IMR-90 (cell line): ENCODE data around the gene MADD. TPM values are rescaled to one million over a fixed set of nuclear protein-coding genes. Genes with fewer than 3 reads are reported as not detected.

Source experiments
- ATAC-seq: fragments of 200-7000 bp; cut with Tn5 transposase; 2 replicates; pipeline ENCODE4 v1.9.1; 2020; ENCODE audit warnings: low read depth, mild to moderate bottlenecking, moderate library complexity
- BruUV-seq: library from RNA; stranded (reverse); fragments of 400-500 nt; replicated peaks from 2 replicates; lab custom pipeline; 2021; lab: Mats Ljungman, UMichigan
- CTCF ChIA-PET: fragments of 300-600 bp; formaldehyde crosslinking; extraction: SDS; loops from one replicate; lab custom pipeline; 2021; ENCODE audit warnings: antibody characterized with exemption; lab: Yijun Ruan, JAX
- POLR2A ChIA-PET: fragments of 300-600 bp; sonication (Branson Sonifier 250); formaldehyde crosslinking; loops from one replicate; lab custom pipeline; 2022; ENCODE audit warnings: antibody characterized with exemption; ENCODE audit not compliant: unreplicated experiment; lab: Charles Lee
- DNase-seq: peaks from one replicate; pipeline ENCODE4 v3.0.0; 2013
- H2AFZ ChIP-seq: replicated peaks from 2 replicates; pipeline ENCODE3; 2013; ENCODE audit warnings: low read length, mild to moderate bottlenecking; ENCODE audit not compliant: poor library complexity
- H2AK5ac ChIP-seq: 2 replicates; pipeline ENCODE4 v1.6.1; 2013; ENCODE audit warnings: low read depth, low read length, inconsistent platforms
- H2AK9ac ChIP-seq: replicated peaks from 2 replicates; pipeline ENCODE3; 2013; ENCODE audit warnings: mild to moderate bottlenecking, low read depth, low read length, moderate library complexity; ENCODE audit not compliant: poor library complexity
- H2BK120ac ChIP-seq: 2 replicates; pipeline ENCODE4 v1.6.1; 2013; ENCODE audit warnings: low read depth, low read length, inconsistent platforms
- H2BK15ac ChIP-seq: 3 replicates; pipeline ENCODE4 v1.6.1; 2013; ENCODE audit warnings: low read depth, low read length, inconsistent platforms
- H2BK20ac ChIP-seq: 2 replicates; pipeline ENCODE4 v1.6.1; 2013; ENCODE audit warnings: low read depth, mild to moderate bottlenecking, inconsistent platforms, low read length, moderate library complexity
- H2BK5ac ChIP-seq: 2 replicates; pipeline ENCODE4 v1.6.1; 2013; ENCODE audit warnings: mild to moderate bottlenecking, low read depth, low read length, inconsistent platforms; ENCODE audit not compliant: poor library complexity, severe bottlenecking
- H3K14ac ChIP-seq: replicated peaks from 2 replicates; pipeline ENCODE4 v1.6.1; 2013; ENCODE audit warnings: low read depth, low read length, inconsistent platforms
- H3K18ac ChIP-seq: 2 replicates; pipeline ENCODE4 v1.6.1; 2013; ENCODE audit warnings: low read depth, low read length, control low read depth
- H3K23ac ChIP-seq: 2 replicates; pipeline ENCODE4 v1.6.1; 2013; ENCODE audit warnings: low read depth, low read length, inconsistent platforms
- H3K27ac ChIP-seq: 2 replicates; pipeline ENCODE4 v1.5.1; 2013; ENCODE audit warnings: mild to moderate bottlenecking, control low read depth, low read length; ENCODE audit not compliant: insufficient read depth
- H3K27me3 ChIP-seq: 2 replicates; pipeline ENCODE4 v1.6.1; 2013; ENCODE audit warnings: low read length; ENCODE audit not compliant: control insufficient read depth, insufficient read depth
- H3K36me3 ChIP-seq: 2 replicates; pipeline ENCODE4 v1.6.1; 2013; ENCODE audit warnings: low read length, mixed read lengths; ENCODE audit not compliant: control insufficient read depth, insufficient read depth
- H3K4ac ChIP-seq: 2 replicates; pipeline ENCODE4 v1.6.1; 2013; ENCODE audit warnings: low read depth, low read length, inconsistent platforms
- H3K4me1 ChIP-seq: 2 replicates; pipeline ENCODE4 v1.6.1; 2013; ENCODE audit warnings: low read length, mixed read lengths; ENCODE audit not compliant: control insufficient read depth, insufficient read depth
- H3K4me2 ChIP-seq: 2 replicates; pipeline ENCODE4 v1.6.1; 2013; ENCODE audit warnings: low read depth, mild to moderate bottlenecking, control low read depth, low read length, moderate library complexity
- H3K4me3 ChIP-seq: 2 replicates; pipeline ENCODE4 v1.5.1; 2013; ENCODE audit warnings: low read depth, mild to moderate bottlenecking, control low read depth, low read length, moderate library complexity; ENCODE audit not compliant: insufficient read depth
- H3K56ac ChIP-seq: 2 replicates; pipeline ENCODE4 v1.6.1; 2013; ENCODE audit warnings: low read length, inconsistent platforms; ENCODE audit not compliant: insufficient read depth; ENCODE audit errors: extremely low read depth
- H3K79me1 ChIP-seq, 2 experiments: 2 replicates each; pipeline ENCODE4 v1.6.1; 2013; ENCODE audit warnings: low read length in 2 of 2, inconsistent platforms in 1 of 2, low read depth in 1 of 2
- H3K9ac ChIP-seq: 2 replicates; pipeline ENCODE4 v1.6.1; 2013; ENCODE audit warnings: low read depth, low read length, control low read depth
- H3K9me1 ChIP-seq: 2 replicates; pipeline ENCODE4 v1.6.1; 2013; ENCODE audit warnings: low read length, inconsistent platforms; ENCODE audit not compliant: insufficient read depth
- H3K9me3 ChIP-seq: 2 replicates; pipeline ENCODE4 v1.6.1; 2013; ENCODE audit warnings: low read length; ENCODE audit not compliant: control insufficient read depth, insufficient read depth
- H4K20me1 ChIP-seq: 2 replicates; pipeline ENCODE4 v1.6.1; 2013; ENCODE audit warnings: low read length, inconsistent platforms; ENCODE audit not compliant: insufficient read depth
- H4K5ac ChIP-seq: 2 replicates; pipeline ENCODE4 v1.6.1; 2013; ENCODE audit warnings: mild to moderate bottlenecking, low read depth, low read length, control low read depth
- H4K8ac ChIP-seq, 2 experiments: 2 replicates each; pipeline ENCODE4 v1.6.1; 2013; ENCODE audit warnings: low read depth in 2 of 2, low read length in 2 of 2, control low read depth in 1 of 2, inconsistent platforms in 1 of 2
- H4K91ac ChIP-seq: 2 replicates; pipeline ENCODE4 v1.6.1; 2013; ENCODE audit warnings: low read depth, low read length, inconsistent platforms; ENCODE audit not compliant: insufficient read depth
- BHLHE40 ChIP-seq: fragments of 150-350 bp; IDR thresholded peaks from 2 replicates; pipeline ENCODE4 v1.6.1; 2016; ENCODE audit warnings: mild to moderate bottlenecking, low read depth, low read length
- CEBPB ChIP-seq: IDR thresholded peaks from 2 replicates; pipeline ENCODE4 v1.6.1; 2012; ENCODE audit warnings: low read depth, low read length, improper control_type of control experiment
- CHD1 ChIP-seq: IDR thresholded peaks from 2 replicates; pipeline ENCODE4 v1.6.1; 2012; ENCODE audit warnings: low read depth, low read length, improper control_type of control experiment
- MAZ ChIP-seq: IDR thresholded peaks from 2 replicates; pipeline ENCODE4 v1.6.1; 2012; ENCODE audit warnings: low read depth, mild to moderate bottlenecking, low read length, improper control_type of control experiment, moderate library complexity, borderline replicate concordance
- MXI1 ChIP-seq: IDR thresholded peaks from 2 replicates; pipeline ENCODE4 v1.6.1; 2012; ENCODE audit warnings: low read depth, mild to moderate bottlenecking, low read length, moderate library complexity, borderline replicate concordance
- RCOR1 ChIP-seq: IDR thresholded peaks from 2 replicates; pipeline ENCODE4 v1.6.1; 2012; ENCODE audit warnings: mild to moderate bottlenecking, low read length, improper control_type of control experiment; ENCODE audit not compliant: insufficient replicate concordance
- RFX5 ChIP-seq: IDR thresholded peaks from 2 replicates; pipeline ENCODE4 v1.8.0; 2012; ENCODE audit warnings: low read depth, mild to moderate bottlenecking, low read length, moderate library complexity
- WGBS, 2 experiments: methylation state at CpG; one replicate each; pipeline versions ENCODE4 v1.1.5 to v1.1.7; 2013; ENCODE audit warnings: missing lambda C conversion rate in 2 of 2; ENCODE audit not compliant: insufficient read length in 1 of 2; ENCODE audit errors: extremely low coverage in 2 of 2; 5-methylcytosine and 5-hydroxymethylcytosine counted together
- dilution Hi-C: fragments of 300-500 bp; cut with HindIII; formaldehyde crosslinking; loops from one replicate; pipeline ENCODE4 v1.14.3; 2018; ENCODE audit warnings: low sequenced_read_pairs; ENCODE audit not compliant: unreplicated experiment
- in situ Hi-C: fragments of 300-500 bp; cut with MboI; formaldehyde crosslinking; loops from 3 replicates; pipeline ENCODE4 v1.14.3; 2019; ENCODE audit warnings: low sequenced_read_pairs, inconsistent platforms, mixed read lengths
- intact Hi-C: fragments of 100-400 bp; cut with micrococcal nuclease; formaldehyde crosslinking; loops from 2 replicates; pipeline ENCODE4 v1.10.0; 2022
- polyA plus RNA-seq, 3 experiments: library from polyadenylated mRNA; depleted of rRNA; stranded (reverse); fragments of >200 nt; gene quantifications; 2 replicates each; pipeline ENCODE4 v1.2.3, GENCODE V29; 2012; ENCODE audit warnings: low replicate concordance in 1 of 3
- total RNA-seq: library from RNA; depleted of rRNA; stranded (reverse); fragments of >200 nt; gene quantifications from 2 replicates; pipeline ENCODE4 v1.2.3, GENCODE V29; 2012
- TF ChIP-seq, protein P1 (sequence below): fragments of 150-350 bp; IDR thresholded peaks from 2 replicates; pipeline ENCODE4 v1.6.1; 2016; ENCODE audit warnings: low read depth, mild to moderate bottlenecking, low read length, moderate library complexity, borderline replicate concordance
- TF ChIP-seq, protein P2 (sequence below): conservative IDR thresholded peaks from 2 replicates; pipeline ENCODE4 v1.5.1; 2012; ENCODE audit warnings: mild to moderate bottlenecking, low read depth, low read length, improper control_type of control experiment
- TF ChIP-seq, protein P3 (sequence below): fragments of 150-350 bp; IDR thresholded peaks from 2 replicates; pipeline ENCODE4 v1.6.1; 2017; ENCODE audit warnings: mild to moderate bottlenecking, antibody characterized with exemption, low read length, low read depth

MADD gene
- total and polyA plus RNA-seq, 2 of the 4 experiments (the other 2 are of a cell fraction) = 13.3 to 16.4 TPM

DNA sequence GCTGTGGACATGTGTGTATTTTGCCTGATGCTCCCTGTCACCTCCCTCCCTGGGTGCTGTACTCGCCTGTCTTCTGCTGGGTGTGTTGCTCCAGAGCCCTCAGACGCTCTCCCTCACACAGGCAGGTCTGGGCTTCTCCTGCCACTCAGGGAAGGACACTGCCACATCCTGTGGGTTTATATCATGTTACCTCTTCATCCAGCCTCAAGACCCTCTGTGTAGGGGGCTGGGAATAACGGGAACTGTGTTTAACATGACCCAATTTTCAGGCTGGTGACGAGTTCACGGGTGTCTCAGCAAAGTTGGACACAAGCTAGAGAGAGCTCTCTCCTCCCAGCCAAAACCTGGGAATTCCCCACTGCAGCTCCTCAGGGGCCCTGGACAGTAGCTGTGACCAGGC is 58.0 kb downstream of the MADD start:
- 0 out of 2 replicates have a peak, but pooled peaks cover 2% of the 10 kb centered on the region for H3K4me1 ChIP-seq
- H3K9me1 ChIP-seq = 0 out of 2 replicates have a peak, but pooled peaks cover 3% of the 10 kb centered on the region
- POLR2A ChIA-PET = no interaction called here
- ATAC-seq (no peak), DNase-seq (no peak)
- no peak overlapping the region for H4K5ac ChIP-seq
- dilution Hi-C loops = no loop called here
- H4K20me1 ChIP-seq = no peaks in the 10 kb centered on the region
- no peak overlapping the region for H2AK5ac ChIP-seq
- H3K14ac ChIP-seq = no peak overlapping the region
- CTCF ChIA-PET = interaction anchor here (0.5 kb wide), 1 partner anchor 91 kb away, joined by 5 read pairs; no protein-coding TSS in a partner anchor
- H2BK20ac ChIP-seq = no peak overlapping the region
- no peak overlapping the region for H3K56ac ChIP-seq
- no peak overlapping the region for H4K8ac ChIP-seq
- no CpG with 5 or more reads among the region's 5 CpGs for WGBS, 2 experiments
- no TSS peak for BruUV-seq
- H3K4me2 ChIP-seq = no peak overlapping the region
- intact Hi-C loops = no loop called here
- H3K23ac ChIP-seq = no peak overlapping the region
- in situ Hi-C loops = no loop called here
- H2AFZ ChIP-seq = no peak overlapping the region
- H2BK5ac ChIP-seq = no peak overlapping the region
- peaks cover 48% of the 10 kb centered on the region for H3K36me3 ChIP-seq
- no peak overlapping the region for H2AK9ac ChIP-seq
- H4K91ac ChIP-seq = no peak overlapping the region
- H2BK120ac ChIP-seq = no peak overlapping the region
- no peaks in the 10 kb centered on the region for H3K27me3 ChIP-seq
- H3K9ac ChIP-seq = no peak overlapping the region
- H3K27ac ChIP-seq = no peak overlapping the region
- no peaks in the 10 kb centered on the region for H3K9me3 ChIP-seq
- H3K4me3 ChIP-seq = no peak overlapping the region
- TF ChIP-seq CEBPB = no peak
- TF ChIP-seq RFX5 = no peak
- no peak for TF ChIP-seq CHD1
- TF ChIP-seq, protein P1, sequence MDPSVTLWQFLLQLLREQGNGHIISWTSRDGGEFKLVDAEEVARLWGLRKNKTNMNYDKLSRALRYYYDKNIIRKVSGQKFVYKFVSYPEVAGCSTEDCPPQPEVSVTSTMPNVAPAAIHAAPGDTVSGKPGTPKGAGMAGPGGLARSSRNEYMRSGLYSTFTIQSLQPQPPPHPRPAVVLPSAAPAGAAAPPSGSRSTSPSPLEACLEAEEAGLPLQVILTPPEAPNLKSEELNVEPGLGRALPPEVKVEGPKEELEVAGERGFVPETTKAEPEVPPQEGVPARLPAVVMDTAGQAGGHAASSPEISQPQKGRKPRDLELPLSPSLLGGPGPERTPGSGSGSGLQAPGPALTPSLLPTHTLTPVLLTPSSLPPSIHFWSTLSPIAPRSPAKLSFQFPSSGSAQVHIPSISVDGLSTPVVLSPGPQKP = no peak
- no peak for TF ChIP-seq MXI1
- TF ChIP-seq BHLHE40 = no peak
- TF ChIP-seq, protein P2, sequence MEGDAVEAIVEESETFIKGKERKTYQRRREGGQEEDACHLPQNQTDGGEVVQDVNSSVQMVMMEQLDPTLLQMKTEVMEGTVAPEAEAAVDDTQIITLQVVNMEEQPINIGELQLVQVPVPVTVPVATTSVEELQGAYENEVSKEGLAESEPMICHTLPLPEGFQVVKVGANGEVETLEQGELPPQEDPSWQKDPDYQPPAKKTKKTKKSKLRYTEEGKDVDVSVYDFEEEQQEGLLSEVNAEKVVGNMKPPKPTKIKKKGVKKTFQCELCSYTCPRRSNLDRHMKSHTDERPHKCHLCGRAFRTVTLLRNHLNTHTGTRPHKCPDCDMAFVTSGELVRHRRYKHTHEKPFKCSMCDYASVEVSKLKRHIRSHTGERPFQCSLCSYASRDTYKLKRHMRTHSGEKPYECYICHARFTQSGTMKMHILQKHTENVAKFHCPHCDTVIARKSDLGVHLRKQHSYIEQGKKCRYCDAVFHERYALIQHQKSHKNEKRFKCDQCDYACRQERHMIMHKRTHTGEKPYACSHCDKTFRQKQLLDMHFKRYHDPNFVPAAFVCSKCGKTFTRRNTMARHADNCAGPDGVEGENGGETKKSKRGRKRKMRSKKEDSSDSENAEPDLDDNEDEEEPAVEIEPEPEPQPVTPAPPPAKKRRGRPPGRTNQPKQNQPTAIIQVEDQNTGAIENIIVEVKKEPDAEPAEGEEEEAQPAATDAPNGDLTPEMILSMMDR = no peak
- TF ChIP-seq MAZ = no peak
- no peak for TF ChIP-seq RCOR1
- TF ChIP-seq, protein P3, sequence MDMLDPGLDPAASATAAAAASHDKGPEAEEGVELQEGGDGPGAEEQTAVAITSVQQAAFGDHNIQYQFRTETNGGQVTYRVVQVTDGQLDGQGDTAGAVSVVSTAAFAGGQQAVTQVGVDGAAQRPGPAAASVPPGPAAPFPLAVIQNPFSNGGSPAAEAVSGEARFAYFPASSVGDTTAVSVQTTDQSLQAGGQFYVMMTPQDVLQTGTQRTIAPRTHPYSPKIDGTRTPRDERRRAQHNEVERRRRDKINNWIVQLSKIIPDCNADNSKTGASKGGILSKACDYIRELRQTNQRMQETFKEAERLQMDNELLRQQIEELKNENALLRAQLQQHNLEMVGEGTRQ = no peak
- H3K18ac ChIP-seq = no peak overlapping the region
- H2BK15ac ChIP-seq = no peak overlapping the region
- no peaks in the 10 kb centered on the region for H3K79me1 ChIP-seq
- H3K4ac ChIP-seq = no peak overlapping the region
